DND-41 (cell line): ENCODE measurements around the gene LGALS9C.
"Not testable (repeated sequence)": the region's sequence is repeated elsewhere in the genome, so short reads cannot be mapped to it uniquely, and the experiment has no call there.

ENCODE experiments used
- CTCF ChIP-seq: IDR thresholded peaks from 2 replicates; pipeline ENCODE4 v1.5.1; 2012; ENCODE audit warnings: borderline replicate concordance, low read length, moderate library complexity, mild to moderate bottlenecking; ENCODE audit not compliant: poor library complexity, severe bottlenecking; ENCODE audit errors: extremely low read depth
- EZH2 ChIP-seq: IDR thresholded peaks from 3 replicates; pipeline ENCODE4 v1.6.1; 2012; ENCODE audit warnings: borderline replicate concordance, low read depth, mild to moderate bottlenecking, moderate library complexity, low read length, inconsistent platforms; ENCODE audit not compliant: severe bottlenecking

DNA sequence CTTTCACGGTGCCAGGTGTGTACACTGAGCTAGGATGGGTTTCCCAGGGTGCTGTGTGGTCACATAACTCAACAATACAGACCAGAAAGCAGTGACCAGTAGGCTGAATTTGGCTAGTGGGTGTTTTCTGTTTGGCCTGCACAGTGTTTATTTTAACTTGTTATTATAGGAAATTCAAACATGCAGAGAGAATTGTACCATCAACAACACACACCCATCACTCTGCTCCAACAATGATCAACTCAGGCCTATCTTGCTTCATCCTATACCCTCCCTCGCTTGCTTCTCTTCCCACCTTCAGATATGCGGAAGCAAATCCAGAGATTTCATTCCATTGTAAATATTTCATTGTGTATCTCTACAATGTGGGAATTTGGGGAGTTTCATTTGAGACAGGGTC lies 5.2 kb downstream of the LGALS9C start:
- not testable (repeated sequence) for TF ChIP-seq EZH2, CTCF
